ENCODE data around the gene MRPL16. TPM values are rescaled to one million over a fixed set of nuclear protein-coding genes. Genes with fewer than 3 reads are reported as not detected.

Gene MRPL16
- total RNA-seq, 1 experiment from 2014 or later = 123 TPM

DNA sequence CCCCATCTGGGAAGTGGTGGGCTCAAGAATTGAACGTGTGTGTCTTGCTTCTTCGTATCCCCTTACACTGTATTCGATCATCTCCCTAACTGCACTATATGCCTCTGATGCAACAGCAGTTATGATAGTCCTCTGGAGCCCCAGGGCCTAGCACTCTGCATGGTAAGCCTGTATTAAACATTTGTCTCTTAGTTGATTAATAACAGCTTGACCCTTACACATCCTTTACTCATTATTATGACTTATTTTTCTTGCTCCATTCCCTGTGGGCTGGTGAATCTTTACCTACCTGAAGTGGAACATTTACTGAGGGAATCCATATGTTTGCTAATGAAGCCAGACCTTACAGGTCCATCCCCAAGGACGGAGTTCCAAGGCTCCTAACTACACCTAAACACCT lies 49.8 kb downstream of the MRPL16 start:
- Histone ChIP-seq H3K9ac (ENCODE audit: low read length) (no peak overlapping the region), H3K4me1 (ENCODE audit: insufficient read depth, low read length) (peaks cover 20% of the 10 kb centered on the region), H3K79me2 (ENCODE audit: low read length) (peaks cover 93% of the 10 kb centered on the region), H3K4me3 (ENCODE audit: low read length) (no peak overlapping the region), H2AFZ (ENCODE audit: low read length) (no peak overlapping the region), H3K36me3 (ENCODE audit: low read depth, low read length) (peaks cover 12% of the 10 kb centered on the region; the same call in 1 of the 2 replicates), H3K9me2 (replicated peaks; ENCODE audit: low read length) (no peaks in the 10 kb centered on the region), H3K27ac (ENCODE audit: low read length) (no peak overlapping the region), H3K9me3 (ENCODE audit: low read length) (no peaks in the 10 kb centered on the region), H3K27me3 (ENCODE audit: low read length) (no peaks in the 10 kb centered on the region), H3K4me2 (ENCODE audit: low read length) (no peak overlapping the region), H3F3A (ENCODE audit: low read length, unreplicated experiment) (no peaks in the 10 kb centered on the region), H4K20me1 (ENCODE audit: low read length) (peaks cover 74% of the 10 kb centered on the region)
- BruUV-seq (replicated peaks) = no TSS peak
- intact Hi-C loops (cut with micrococcal nuclease) = no loop called here
- ATAC-seq (no peak), DNase-seq (no peak)
- POLR2A ChIA-PET (ENCODE audit: unreplicated experiment) = no interaction called here
- TF ChIP-seq EZH2 (IDR thresholded peaks at IDR 0.05; ENCODE audit: low read length, unreplicated experiment) (no peak), EZH2phosphoT487 (IDR thresholded peaks at IDR 0.05; ENCODE audit: borderline replicate concordance, low read length) (no peak)
- TF ChIP-seq, protein P1, sequence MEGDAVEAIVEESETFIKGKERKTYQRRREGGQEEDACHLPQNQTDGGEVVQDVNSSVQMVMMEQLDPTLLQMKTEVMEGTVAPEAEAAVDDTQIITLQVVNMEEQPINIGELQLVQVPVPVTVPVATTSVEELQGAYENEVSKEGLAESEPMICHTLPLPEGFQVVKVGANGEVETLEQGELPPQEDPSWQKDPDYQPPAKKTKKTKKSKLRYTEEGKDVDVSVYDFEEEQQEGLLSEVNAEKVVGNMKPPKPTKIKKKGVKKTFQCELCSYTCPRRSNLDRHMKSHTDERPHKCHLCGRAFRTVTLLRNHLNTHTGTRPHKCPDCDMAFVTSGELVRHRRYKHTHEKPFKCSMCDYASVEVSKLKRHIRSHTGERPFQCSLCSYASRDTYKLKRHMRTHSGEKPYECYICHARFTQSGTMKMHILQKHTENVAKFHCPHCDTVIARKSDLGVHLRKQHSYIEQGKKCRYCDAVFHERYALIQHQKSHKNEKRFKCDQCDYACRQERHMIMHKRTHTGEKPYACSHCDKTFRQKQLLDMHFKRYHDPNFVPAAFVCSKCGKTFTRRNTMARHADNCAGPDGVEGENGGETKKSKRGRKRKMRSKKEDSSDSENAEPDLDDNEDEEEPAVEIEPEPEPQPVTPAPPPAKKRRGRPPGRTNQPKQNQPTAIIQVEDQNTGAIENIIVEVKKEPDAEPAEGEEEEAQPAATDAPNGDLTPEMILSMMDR (conservative IDR thresholded peaks at IDR 0.05; ENCODE audit: low read depth, low read length) = no peak
- CTCF ChIA-PET = no interaction called here

DNA sequence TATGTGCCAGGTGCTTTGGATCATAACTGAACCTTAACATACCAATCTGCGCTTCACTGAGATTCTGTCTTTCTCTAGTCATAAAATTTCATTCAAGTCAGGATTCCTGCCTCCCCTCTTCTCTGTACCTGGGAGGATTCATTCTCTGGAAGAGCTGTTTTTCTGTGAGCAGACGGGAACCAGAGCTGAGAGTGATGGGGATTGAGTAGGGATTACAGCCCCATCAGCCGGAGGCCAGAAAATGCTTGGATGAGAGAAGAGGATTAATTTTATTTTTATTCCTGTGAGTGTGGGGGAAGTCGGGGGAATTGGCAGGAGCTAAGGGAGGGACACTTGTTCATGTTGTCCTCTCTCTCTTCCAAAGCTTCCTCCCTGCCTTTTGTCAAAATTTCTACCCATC lies 50.7 kb downstream of the MRPL16 start:
- Histone ChIP-seq H3K9me3 (ENCODE audit: low read length) (no peaks in the 10 kb centered on the region), H3K4me2 (ENCODE audit: low read length) (no peak overlapping the region), H3K27me3 (ENCODE audit: low read length) (no peaks in the 10 kb centered on the region), H3F3A (ENCODE audit: low read length, unreplicated experiment) (no peaks in the 10 kb centered on the region), H3K9ac (ENCODE audit: low read length) (no peak overlapping the region), H3K4me1 (ENCODE audit: insufficient read depth, low read length) (peaks cover 20% of the 10 kb centered on the region), H4K20me1 (ENCODE audit: low read length) (peaks cover 74% of the 10 kb centered on the region), H2AFZ (ENCODE audit: low read length) (no peak overlapping the region), H3K79me2 (ENCODE audit: low read length) (peaks cover 86% of the 10 kb centered on the region), H3K27ac (ENCODE audit: low read length) (no peak overlapping the region), H3K9me2 (replicated peaks; ENCODE audit: low read length) (no peaks in the 10 kb centered on the region), H3K4me3 (ENCODE audit: low read length) (no peak overlapping the region), H3K36me3 (ENCODE audit: low read depth, low read length) (peaks cover 12% of the 10 kb centered on the region; the same call in 1 of the 2 replicates)
- BruUV-seq (replicated peaks) = no TSS peak
- TF ChIP-seq EZH2 (IDR thresholded peaks at IDR 0.05; ENCODE audit: low read length, unreplicated experiment) (no peak), EZH2phosphoT487 (IDR thresholded peaks at IDR 0.05; ENCODE audit: borderline replicate concordance, low read length) (no peak)
- TF ChIP-seq, protein P1 (conservative IDR thresholded peaks at IDR 0.05; ENCODE audit: low read depth, low read length) = no peak
- CTCF ChIA-PET = no interaction called here
- ATAC-seq (no peak), DNase-seq (no peak)
- POLR2A ChIA-PET (ENCODE audit: unreplicated experiment) = no interaction called here
- intact Hi-C loops (cut with micrococcal nuclease) = loop anchor here (10.0 kb wide), 1 partner anchor 205 kb away; no protein-coding TSS in a partner anchor

DNA sequence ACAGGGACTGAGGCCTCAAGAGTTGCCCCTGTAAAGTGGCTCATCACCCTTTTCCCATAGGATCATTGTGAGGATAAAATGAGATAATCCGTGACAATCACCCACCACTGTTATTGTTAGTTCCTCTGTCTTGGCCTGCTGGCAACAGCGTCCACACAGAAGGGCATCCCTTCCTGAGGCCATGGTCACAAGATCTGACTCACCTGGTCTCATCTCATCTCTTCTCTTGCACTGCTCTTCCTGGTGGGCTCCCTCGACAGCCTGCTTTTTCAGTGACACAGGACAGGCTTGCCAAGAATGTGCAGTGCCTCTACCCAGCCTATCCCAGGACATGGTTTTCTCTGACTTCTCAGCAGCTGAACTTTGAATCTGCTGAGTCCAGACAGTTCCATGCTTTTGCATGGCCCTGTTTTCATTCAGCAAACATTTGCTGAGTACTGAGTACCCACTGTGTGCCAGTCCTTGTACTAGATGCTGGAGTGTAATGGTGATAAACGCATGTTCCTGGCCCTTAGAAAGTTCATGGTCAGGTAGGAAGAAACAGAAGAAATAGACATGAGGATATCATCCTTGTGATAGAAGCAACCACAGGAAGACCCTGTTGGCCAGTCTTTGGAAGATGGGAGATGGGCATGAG lies 52.1 kb downstream of the MRPL16 start:
- H3K27ac ChIP-seq (ENCODE audit: low read length) = no peak overlapping the region
- no peaks in the 10 kb centered on the region for H3F3A ChIP-seq (ENCODE audit: low read length, unreplicated experiment)
- H3K9me2 ChIP-seq (replicated peaks; ENCODE audit: low read length) = no peaks in the 10 kb centered on the region
- ATAC-seq (no peak), DNase-seq (no peak)
- intact Hi-C loops (cut with micrococcal nuclease) = loop anchor here (10.0 kb wide), 1 partner anchor 204 kb away; no protein-coding TSS in a partner anchor
- TF ChIP-seq, protein P1 (conservative IDR thresholded peaks at IDR 0.05; ENCODE audit: low read depth, low read length) = no peak
- TF ChIP-seq EZH2 (IDR thresholded peaks at IDR 0.05; ENCODE audit: low read length, unreplicated experiment) (no peak), EZH2phosphoT487 (IDR thresholded peaks at IDR 0.05; ENCODE audit: borderline replicate concordance, low read length) (no peak)
- POLR2A ChIA-PET (ENCODE audit: unreplicated experiment) = no interaction called here
- H3K79me2 ChIP-seq (ENCODE audit: low read length) = peaks cover 76% of the 10 kb centered on the region
- no peak overlapping the region for H3K9ac ChIP-seq (ENCODE audit: low read length)
- no peak overlapping the region for H3K4me2 ChIP-seq (ENCODE audit: low read length)
- H4K20me1 ChIP-seq (ENCODE audit: low read length) = peaks cover 68% of the 10 kb centered on the region
- peaks cover 20% of the 10 kb centered on the region for H3K4me1 ChIP-seq (ENCODE audit: insufficient read depth, low read length)
- H3K9me3 ChIP-seq (ENCODE audit: low read length) = no peaks in the 10 kb centered on the region
- peaks cover 12% of the 10 kb centered on the region; the same call in 1 of the 2 replicates for H3K36me3 ChIP-seq (ENCODE audit: low read depth, low read length)
- no peaks in the 10 kb centered on the region for H3K27me3 ChIP-seq (ENCODE audit: low read length)
- CTCF ChIA-PET = no interaction called here
- H2AFZ ChIP-seq (ENCODE audit: low read length) = no peak overlapping the region
- BruUV-seq (replicated peaks) = no TSS peak
- H3K4me3 ChIP-seq (ENCODE audit: low read length) = no peak overlapping the region

Measured in PC-3 (cell line).